Fibroblast of skin of left biceps (primary cell): ENCODE measurements around the gene TENT5A.

Source experiments
- DNase-seq, 2 experiments: peaks; one replicate each; pipeline ENCODE4 v3.0.0-alpha.2; 2013; ENCODE audit warnings: low read depth in 2 of 2

TENT5A gene

GRCh38 chr6:81713205-81713604, 39.3 kb downstream of the TENT5A start:
- DNase-seq = no peak

- no peak for DNase-seq
These were observed 44.3 kb downstream of the TENT5A start for GRCh38 chr6:81708113-81708699.

- no peak for DNase-seq
These were observed 47.8 kb downstream of the TENT5A start for GRCh38 chr6:81704700-81705099.

- no peak for DNase-seq
These were observed 52.1 kb downstream of the TENT5A start for GRCh38 chr6:81700414-81700813.

- DNase-seq = no peak
These were observed 54.9 kb downstream of the TENT5A start for GRCh38 chr6:81697559-81697958.

GRCh38 chr6:81696524-81696923, 56.0 kb downstream of the TENT5A start:
- no peak for DNase-seq
